Duodenal mucosa (tissue), 2 donors: Measurements from ENCODE around the gene PCLO.
"Not testable (repeated sequence)": the region's sequence is repeated elsewhere in the genome, so short reads cannot be mapped to it uniquely, and the experiment has no call there.

Experiments used
- H3K27ac ChIP-seq: one replicate; pipeline ENCODE4 v1.7.0; 2013; ENCODE audit warnings: low read depth, low read length
- H3K27me3 ChIP-seq, 2 donors: one replicate each; pipeline ENCODE4 v1.7.0; 2013; ENCODE audit warnings: low read length in 2 of 2, control low read depth in 1 of 2; ENCODE audit not compliant: insufficient read depth in 2 of 2, control insufficient read depth in 1 of 2
- H3K36me3 ChIP-seq, 2 donors: one replicate each; pipeline ENCODE4 v1.7.0; 2013; ENCODE audit warnings: low read length in 2 of 2, control low read depth in 1 of 2; ENCODE audit not compliant: insufficient read depth in 2 of 2, control insufficient read depth in 1 of 2
- H3K4me1 ChIP-seq, 2 donors: one replicate each; pipeline ENCODE4 v1.7.0; 2013; ENCODE audit warnings: low read length in 2 of 2, control low read depth in 1 of 2; ENCODE audit not compliant: insufficient read depth in 2 of 2, control insufficient read depth in 1 of 2
- H3K4me3 ChIP-seq, 2 donors: one replicate each; pipeline ENCODE4 v1.7.0; 2013; ENCODE audit warnings: low read length in 2 of 2, low read depth in 1 of 2
- H3K9ac ChIP-seq, 2 donors: one replicate each; pipeline ENCODE4 v1.7.0; 2013; ENCODE audit warnings: low read length in 2 of 2, low read depth in 1 of 2
- H3K9me3 ChIP-seq, 2 donors: one replicate each; pipeline ENCODE4 v1.7.0; 2013; ENCODE audit warnings: low read length in 2 of 2, control low read depth in 1 of 2; ENCODE audit not compliant: control insufficient read depth in 1 of 2

PCLO gene

GRCh38 chr7:83058667-83059066 is 104.0 kb downstream of the PCLO start:
- H3K27me3 ChIP-seq: no peaks in the 10 kb centered on the region
- no peaks in the 10 kb centered on the region for H3K36me3 ChIP-seq
- no peaks in the 10 kb centered on the region for H3K9me3 ChIP-seq
- H3K4me3 ChIP-seq: no peak overlapping the region
- no peak overlapping the region for H3K27ac ChIP-seq
- no peaks in the 10 kb centered on the region for H3K4me1 ChIP-seq
- H3K9ac ChIP-seq: no peak overlapping the region

- no peak overlapping the region for H3K27ac ChIP-seq
- H3K36me3 ChIP-seq: no peaks in the 10 kb centered on the region
- H3K4me1 ChIP-seq: no peaks in the 10 kb centered on the region
- no peaks in the 10 kb centered on the region for H3K9me3 ChIP-seq
- H3K27me3 ChIP-seq: no peaks in the 10 kb centered on the region
- no peak overlapping the region for H3K9ac ChIP-seq
- no peak overlapping the region for H3K4me3 ChIP-seq
These were observed 107.5 kb downstream of the PCLO start for GRCh38 chr7:83055197-83055596.

GRCh38 chr7:83054472-83054871 is 108.2 kb downstream of the PCLO start:
- Histone ChIP-seq H3K9me3 (no peaks in the 10 kb centered on the region), H3K4me3 (no peak overlapping the region), H3K36me3 (no peaks in the 10 kb centered on the region), H3K4me1 (no peaks in the 10 kb centered on the region), H3K27ac (no peak overlapping the region), H3K27me3 (no peaks in the 10 kb centered on the region), H3K9ac (no peak overlapping the region)

- Histone ChIP-seq H3K9me3 (no peaks in the 10 kb centered on the region), H3K27ac (no peak overlapping the region), H3K36me3 (no peaks in the 10 kb centered on the region), H3K9ac (no peak overlapping the region), H3K4me3 (no peak overlapping the region), H3K27me3 (no peaks in the 10 kb centered on the region), H3K4me1 (no peaks in the 10 kb centered on the region)
These were observed 108.7 kb downstream of the PCLO start for GRCh38 chr7:83053965-83054364.

GRCh38 chr7:83040484-83040883 is 122.2 kb downstream of the PCLO start:
- Histone ChIP-seq H3K9ac (no peak overlapping the region), H3K27me3 (no peaks in the 10 kb centered on the region), H3K36me3 (no peaks in the 10 kb centered on the region), H3K4me3 (no peak overlapping the region), H3K27ac (no peak overlapping the region), H3K4me1 (peaks cover 0 to 15% of the 10 kb centered on the region in 2 donors), H3K9me3 (no peaks in the 10 kb centered on the region)

GRCh38 chr7:83038787-83039186 is 123.9 kb downstream of the PCLO start:
- no peak overlapping the region for H3K27ac ChIP-seq
- H3K27me3 ChIP-seq: no peaks in the 10 kb centered on the region
- no peak overlapping the region for H3K4me3 ChIP-seq
- no peaks in the 10 kb centered on the region for H3K36me3 ChIP-seq
- peaks cover 0 to 15% of the 10 kb centered on the region in 2 donors for H3K4me1 ChIP-seq
- no peaks in the 10 kb centered on the region for H3K9me3 ChIP-seq
- no peak overlapping the region for H3K9ac ChIP-seq

GRCh38 chr7:83036721-83037380 is 125.8 kb downstream of the PCLO start:
- Histone ChIP-seq H3K9me3 (no peaks in the 10 kb centered on the region), H3K4me1 (peaks cover 0 to 15% of the 10 kb centered on the region in 2 donors), H3K36me3 (no peaks in the 10 kb centered on the region), H3K4me3 (no peak overlapping the region), H3K27ac (no peak overlapping the region), H3K27me3 (no peaks in the 10 kb centered on the region), H3K9ac (no peak overlapping the region)

- H3K9ac ChIP-seq: no peak overlapping the region
- no peaks in the 10 kb centered on the region for H3K36me3 ChIP-seq
These were observed 126.6 kb downstream of the PCLO start for GRCh38 chr7:83036130-83036529.

GRCh38 chr7:83032195-83032594 is 130.5 kb downstream of the PCLO start:
- H3K9me3 ChIP-seq: no peaks in the 10 kb centered on the region
- peaks cover 0 to 15% of the 10 kb centered on the region in 2 donors for H3K4me1 ChIP-seq
- no peak overlapping the region for H3K9ac ChIP-seq
- H3K27me3 ChIP-seq: no peaks in the 10 kb centered on the region
- no peak overlapping the region for H3K27ac ChIP-seq
- H3K36me3 ChIP-seq: no peaks in the 10 kb centered on the region
- H3K4me3 ChIP-seq: no peak overlapping the region

More at GRCh38 chr7:83036130-83036529, 126.6 kb downstream of the PCLO start:
- H3K4me3 ChIP-seq: no peak overlapping the region
- no peaks in the 10 kb centered on the region for H3K9me3 ChIP-seq
- H3K27ac ChIP-seq: no peak overlapping the region
- peaks cover 0 to 15% of the 10 kb centered on the region in 2 donors for H3K4me1 ChIP-seq
- no peaks in the 10 kb centered on the region for H3K27me3 ChIP-seq

- H3K27me3 ChIP-seq, H3K9ac ChIP-seq, H3K36me3 ChIP-seq, H3K4me3 ChIP-seq, H3K4me1 ChIP-seq, H3K27ac ChIP-seq: not testable (repeated sequence)
- peaks cover 7 to 11% of the 10 kb centered on the region in 2 donors for H3K9me3 ChIP-seq
These were observed 138.6 kb downstream of the PCLO start for GRCh38 chr7:83023817-83024665.
